ENCODE measurements around the gene PHC2.
"Not testable (repeated sequence)": the region's sequence is repeated elsewhere in the genome, so short reads cannot be mapped to it uniquely, and the experiment has no call there.

PHC2 gene

GRCh38 chr1:33317354-33317753 lies 113.5 kb downstream of the PHC2 start:
- TF ChIP-seq CTCF (IDR thresholded peaks at IDR 0.05; ENCODE audit: borderline replicate concordance, insufficient read depth, low read depth, low read length) = no peak
- H3K4me3 ChIP-seq (ENCODE audit: low read depth, low read length) = no peak overlapping the region

DNA sequence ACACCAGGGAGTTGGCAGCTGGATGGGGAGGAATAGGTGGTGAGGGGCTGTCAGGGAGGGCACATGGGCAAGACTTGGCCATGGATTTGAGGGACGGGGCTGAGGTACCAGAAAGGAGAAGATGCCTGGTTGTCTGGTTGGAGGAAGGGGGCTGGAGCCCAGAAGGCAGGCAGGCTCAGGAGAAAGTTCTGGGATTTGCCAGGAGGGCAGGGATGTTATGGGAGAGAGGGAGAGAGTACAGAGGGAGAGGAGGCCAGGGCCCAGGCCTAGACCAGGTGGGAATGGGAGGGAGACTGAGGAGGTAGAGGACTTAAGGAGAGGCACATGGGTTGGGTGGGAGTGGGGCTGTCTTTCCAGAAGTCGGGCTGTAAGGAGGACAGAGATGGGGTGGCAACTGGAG lies 114.3 kb downstream of the PHC2 start:
- no peak for TF ChIP-seq CTCF (IDR thresholded peaks at IDR 0.05; ENCODE audit: borderline replicate concordance, insufficient read depth, low read depth, low read length)
- H3K4me3 ChIP-seq (ENCODE audit: low read depth, low read length) = no peak overlapping the region

- TF ChIP-seq CTCF (IDR thresholded peaks at IDR 0.05; ENCODE audit: borderline replicate concordance, insufficient read depth, low read depth, low read length) = no peak
- H3K4me3 ChIP-seq (ENCODE audit: low read depth, low read length) = no peak overlapping the region
These were observed 116.5 kb downstream of the PHC2 start for GRCh38 chr1:33314416-33314815.

DNA sequence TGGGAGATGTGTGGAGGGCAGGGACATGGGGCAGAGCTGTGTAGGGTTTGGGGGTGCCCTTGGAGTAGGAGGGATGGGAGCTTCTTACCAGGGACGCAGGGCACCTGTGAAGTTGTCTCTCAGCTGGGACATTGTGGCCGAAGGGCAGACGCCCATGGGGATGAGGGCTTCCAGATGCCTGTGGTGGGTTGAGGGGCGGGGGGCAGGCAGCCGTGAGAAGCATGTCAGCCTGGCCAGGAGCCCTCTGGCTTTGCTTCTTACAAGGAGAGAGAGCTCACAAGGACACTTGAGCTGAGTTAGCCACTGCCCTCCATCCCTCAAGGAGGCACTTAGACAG lies 118.5 kb downstream of the PHC2 start:
- no peak overlapping the region for H3K4me3 ChIP-seq (ENCODE audit: low read depth, low read length)
- no peak for TF ChIP-seq CTCF (IDR thresholded peaks at IDR 0.05; ENCODE audit: borderline replicate concordance, insufficient read depth, low read depth, low read length)

- TF ChIP-seq CTCF (IDR thresholded peaks at IDR 0.05; ENCODE audit: borderline replicate concordance, insufficient read depth, low read depth, low read length) = no peak
- no peak overlapping the region for H3K4me3 ChIP-seq (ENCODE audit: low read depth, low read length)
These were observed 119.0 kb downstream of the PHC2 start for GRCh38 chr1:33311706-33312412.

GRCh38 chr1:33310702-33311101 lies 120.2 kb downstream of the PHC2 start:
- no peak overlapping the region for H3K4me3 ChIP-seq (ENCODE audit: low read depth, low read length)
- no peak for TF ChIP-seq CTCF (IDR thresholded peaks at IDR 0.05; ENCODE audit: borderline replicate concordance, insufficient read depth, low read depth, low read length)

DNA sequence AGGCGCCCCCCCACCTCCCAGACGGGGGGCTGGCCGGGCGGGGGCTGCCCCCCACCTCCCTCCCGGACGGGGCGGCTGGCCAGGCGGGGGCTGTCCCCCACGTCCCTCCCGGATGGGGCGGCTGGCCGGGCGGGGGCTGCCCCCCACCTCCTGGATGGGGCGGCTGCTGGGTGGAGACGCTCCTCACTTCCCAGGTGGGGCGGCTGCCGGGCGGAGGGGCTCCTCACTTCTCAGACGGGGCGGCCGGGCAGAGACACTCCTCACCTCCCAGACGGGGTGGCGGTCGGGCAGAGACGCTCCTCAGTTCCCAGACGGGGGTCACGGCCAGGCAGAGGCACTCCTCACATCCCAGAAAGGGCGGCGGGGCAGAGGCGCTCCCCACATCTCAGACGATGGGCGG lies 121.5 kb downstream of the PHC2 start:
- H3K4me3 ChIP-seq (ENCODE audit: low read depth, low read length) = not testable (repeated sequence)

DNA sequence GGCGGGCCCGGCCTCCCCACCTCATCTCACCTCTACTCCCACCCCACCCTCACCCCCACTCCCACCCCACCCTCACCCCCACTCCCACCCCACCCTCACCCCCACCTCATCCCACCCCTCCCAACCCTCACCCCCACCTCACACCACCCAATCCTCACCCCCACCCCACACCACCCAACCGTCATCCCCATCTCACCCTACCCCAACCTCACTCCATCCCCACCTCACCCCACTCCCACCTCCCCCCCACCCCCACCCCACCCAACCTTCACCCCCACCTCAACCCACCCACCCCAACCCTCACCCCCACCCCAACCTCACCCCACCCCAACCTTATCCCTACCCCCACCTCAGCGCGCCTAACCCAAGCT lies 123.4 kb downstream of the PHC2 start:
- no peak for TF ChIP-seq CTCF (IDR thresholded peaks at IDR 0.05; ENCODE audit: borderline replicate concordance, insufficient read depth, low read depth, low read length)
- H3K4me3 ChIP-seq (ENCODE audit: low read depth, low read length) = no peak overlapping the region
